Activated naive CD8-positive, alpha-beta T cell treated with anti-CD3 and anti-CD28 coated beads for 36 hours (primary cell): ENCODE results near the gene MAGED1. TPM values are rescaled to one million over a fixed set of nuclear protein-coding genes. Genes with fewer than 3 reads are reported as not detected.

Source experiments
- DNase-seq: peaks from one replicate; pipeline ENCODE4 v3.0.0; 2021
- H3K27ac Mint-ChIP-seq: one replicate; pipeline ENCODE4 v1.8.0; 2022; ENCODE audit warnings: mild to moderate bottlenecking, moderate library complexity, mixed read lengths
- H3K27me3 Mint-ChIP-seq: one replicate; pipeline ENCODE4 v1.8.0; 2022; ENCODE audit warnings: mild to moderate bottlenecking, mixed read lengths
- H3K36me3 Mint-ChIP-seq: one replicate; pipeline ENCODE4 v1.8.0; 2021; ENCODE audit warnings: mild to moderate bottlenecking, mixed read lengths
- H3K4me1 Mint-ChIP-seq: one replicate; pipeline ENCODE4 v1.8.0; 2021; ENCODE audit warnings: mixed read lengths
- H3K4me3 Mint-ChIP-seq: one replicate; pipeline ENCODE4 v1.8.0; 2022; ENCODE audit warnings: mild to moderate bottlenecking, moderate library complexity, mixed read lengths
- H3K9me3 Mint-ChIP-seq: one replicate; pipeline ENCODE4 v1.8.0; 2022; ENCODE audit warnings: mixed read lengths
- total RNA-seq, 2 experiments: library from RNA; stranded (reverse); gene quantifications; one replicate each; pipeline ENCODE4 v1.2.3, GENCODE V29; 2021

The MAGED1 gene
- total RNA-seq = 10 to 100 TPM; 51.5 to 51.8 TPM

- H3K4me3 Mint-ChIP-seq = peak within 1 kb of the TSS; percentile 93
- no peaks in the 10 kb centered on the region for H3K9me3 Mint-ChIP-seq
- H3K36me3 Mint-ChIP-seq = peaks cover 6% of the 10 kb centered on the region
- H3K27ac Mint-ChIP-seq = peak within 1 kb of the TSS; percentile 85
- H3K27me3 Mint-ChIP-seq = no peaks in the 10 kb centered on the region
- H3K4me1 Mint-ChIP-seq = peaks cover 15% of the 10 kb centered on the region
- DNase-seq = peak; percentile 82
Observed at GRCh38 chrX:51892921-51893745, at the start of gene MAGED1. TSS of gene MAGED1 (plus strand) at chrX:51893623. CDS start at chrX:51894305, 682 bp downstream.

- peaks cover 47% of the 10 kb centered on the region for H3K36me3 Mint-ChIP-seq
- DNase-seq = no peak
- no peak overlapping the region for H3K4me3 Mint-ChIP-seq
- peaks cover 5% of the 10 kb centered on the region for H3K4me1 Mint-ChIP-seq
- peaks cover 2% of the 10 kb centered on the region for H3K9me3 Mint-ChIP-seq
- no peaks in the 10 kb centered on the region for H3K27me3 Mint-ChIP-seq
- H3K27ac Mint-ChIP-seq = no peak overlapping the region
Observed at GRCh38 chrX:51847463-51847862, 46.0 kb upstream of the MAGED1 start.

GRCh38 chrX:51851507-51852085, 41.8 kb upstream of the MAGED1 start:
- DNase-seq = no peak
- Mint-ChIP-seq H3K4me1 (peaks cover 5% of the 10 kb centered on the region), H3K27me3 (no peaks in the 10 kb centered on the region), H3K9me3 (peaks cover 9% of the 10 kb centered on the region), H3K36me3 (peaks cover 55% of the 10 kb centered on the region), H3K27ac (peak overlapping the region; percentile 7), H3K4me3 (no peak overlapping the region)

GRCh38 chrX:51852096-51852495, 41.3 kb upstream of the MAGED1 start:
- peaks cover 57% of the 10 kb centered on the region for H3K36me3 Mint-ChIP-seq

GRCh38 chrX:51852621-51853020, 40.8 kb upstream of the MAGED1 start:
- Mint-ChIP-seq H3K9me3 (peaks cover 13% of the 10 kb centered on the region), H3K36me3 (peaks cover 59% of the 10 kb centered on the region), H3K4me1 (peaks cover 5% of the 10 kb centered on the region), H3K27ac (no peak overlapping the region), H3K27me3 (no peaks in the 10 kb centered on the region), H3K4me3 (no peak overlapping the region)
- DNase-seq = no peak

More at GRCh38 chrX:51852096-51852495, 41.3 kb upstream of the MAGED1 start:
- Mint-ChIP-seq H3K9me3 (peaks cover 11% of the 10 kb centered on the region), H3K4me3 (no peak overlapping the region), H3K27ac (peak overlapping the region; percentile 7), H3K4me1 (peaks cover 5% of the 10 kb centered on the region), H3K27me3 (no peaks in the 10 kb centered on the region)
- no peak for DNase-seq

- Mint-ChIP-seq H3K27ac (no peak overlapping the region), H3K4me3 (no peak overlapping the region), H3K36me3 (peaks cover 65% of the 10 kb centered on the region), H3K9me3 (peaks cover 13% of the 10 kb centered on the region), H3K4me1 (peaks cover 2% of the 10 kb centered on the region), H3K27me3 (no peaks in the 10 kb centered on the region)
- DNase-seq = no peak
Observed at GRCh38 chrX:51853251-51853650, 40.2 kb upstream of the MAGED1 start.

- Mint-ChIP-seq H3K9me3 (peaks cover 18% of the 10 kb centered on the region), H3K27ac (no peak overlapping the region), H3K4me3 (no peak overlapping the region), H3K36me3 (peaks cover 78% of the 10 kb centered on the region), H3K27me3 (no peaks in the 10 kb centered on the region), H3K4me1 (peaks cover 2% of the 10 kb centered on the region)
- no peak for DNase-seq
Observed at GRCh38 chrX:51855698-51856097, 37.7 kb upstream of the MAGED1 start.

- peaks cover 72% of the 10 kb centered on the region for H3K36me3 Mint-ChIP-seq
- H3K9me3 Mint-ChIP-seq = peaks cover 16% of the 10 kb centered on the region
- no peak for DNase-seq
Observed at GRCh38 chrX:51857159-51857733, 36.2 kb upstream of the MAGED1 start.

GRCh38 chrX:51860679-51861078, 32.7 kb upstream of the MAGED1 start:
- DNase-seq = no peak
- H3K4me1 Mint-ChIP-seq = peaks cover 6% of the 10 kb centered on the region
- peaks cover 62% of the 10 kb centered on the region for H3K36me3 Mint-ChIP-seq
- H3K27ac Mint-ChIP-seq = no peak overlapping the region
- H3K4me3 Mint-ChIP-seq = no peak overlapping the region
- H3K27me3 Mint-ChIP-seq = no peaks in the 10 kb centered on the region
- peaks cover 22% of the 10 kb centered on the region for H3K9me3 Mint-ChIP-seq

More at GRCh38 chrX:51857159-51857733, 36.2 kb upstream of the MAGED1 start:
- no peaks in the 10 kb centered on the region for H3K4me1 Mint-ChIP-seq
- H3K27me3 Mint-ChIP-seq = no peaks in the 10 kb centered on the region
- H3K4me3 Mint-ChIP-seq = no peak overlapping the region
- no peak overlapping the region for H3K27ac Mint-ChIP-seq

GRCh38 chrX:51862920-51863319, 30.5 kb upstream of the MAGED1 start:
- peaks cover 6% of the 10 kb centered on the region for H3K4me1 Mint-ChIP-seq
- H3K4me3 Mint-ChIP-seq = no peak overlapping the region
- H3K9me3 Mint-ChIP-seq = peaks cover 16% of the 10 kb centered on the region
- no peak for DNase-seq
- peaks cover 51% of the 10 kb centered on the region for H3K36me3 Mint-ChIP-seq
- H3K27ac Mint-ChIP-seq = no peak overlapping the region
- H3K27me3 Mint-ChIP-seq = no peaks in the 10 kb centered on the region

GRCh38 chrX:51866210-51866609, 27.2 kb upstream of the MAGED1 start:
- peaks cover 11% of the 10 kb centered on the region for H3K9me3 Mint-ChIP-seq
- DNase-seq = no peak
- H3K4me1 Mint-ChIP-seq = peaks cover 6% of the 10 kb centered on the region

GRCh38 chrX:51867626-51868025, 25.8 kb upstream of the MAGED1 start:
- Mint-ChIP-seq H3K4me3 (no peak overlapping the region), H3K27me3 (no peaks in the 10 kb centered on the region), H3K27ac (no peak overlapping the region), H3K36me3 (peaks cover 37% of the 10 kb centered on the region), H3K4me1 (peaks cover 6% of the 10 kb centered on the region), H3K9me3 (peaks cover 11% of the 10 kb centered on the region)
- DNase-seq = no peak

More at GRCh38 chrX:51866210-51866609, 27.2 kb upstream of the MAGED1 start:
- Mint-ChIP-seq H3K27ac (no peak overlapping the region), H3K27me3 (no peaks in the 10 kb centered on the region), H3K36me3 (peaks cover 35% of the 10 kb centered on the region), H3K4me3 (no peak overlapping the region)

GRCh38 chrX:51870354-51870753, 23.1 kb upstream of the MAGED1 start:
- Mint-ChIP-seq H3K27me3 (no peaks in the 10 kb centered on the region), H3K9me3 (peaks cover 2% of the 10 kb centered on the region), H3K27ac (no peak overlapping the region), H3K4me1 (peaks cover 10% of the 10 kb centered on the region), H3K36me3 (peaks cover 32% of the 10 kb centered on the region), H3K4me3 (no peak overlapping the region)
- no peak for DNase-seq

GRCh38 chrX:51874123-51874522, 19.3 kb upstream of the MAGED1 start:
- H3K9me3 Mint-ChIP-seq = no peaks in the 10 kb centered on the region
- no peak overlapping the region for H3K4me3 Mint-ChIP-seq
- H3K4me1 Mint-ChIP-seq = peaks cover 10% of the 10 kb centered on the region
- peak overlapping the region; percentile 32 for H3K27ac Mint-ChIP-seq
- DNase-seq = no peak
- peaks cover 31% of the 10 kb centered on the region for H3K36me3 Mint-ChIP-seq
- no peaks in the 10 kb centered on the region for H3K27me3 Mint-ChIP-seq

GRCh38 chrX:51876441-51876840, 17.0 kb upstream of the MAGED1 start:
- Mint-ChIP-seq H3K9me3 (no peaks in the 10 kb centered on the region), H3K27me3 (no peaks in the 10 kb centered on the region), H3K4me1 (peaks cover 10% of the 10 kb centered on the region), H3K4me3 (no peak overlapping the region), H3K36me3 (peaks cover 30% of the 10 kb centered on the region), H3K27ac (no peak overlapping the region)
- no peak for DNase-seq
